H9 (cell line): Measurements from ENCODE around the gene LINGO3. TPM values are rescaled to one million over a fixed set of nuclear protein-coding genes. Genes with fewer than 3 reads are reported as not detected.
"Not testable (repeated sequence)": the region's sequence is repeated elsewhere in the genome, so short reads cannot be mapped to it uniquely, and the experiment has no call there.

ENCODE experiments used
- DNase-seq: peaks from one replicate; pipeline ENCODE4 v3.0.0-alpha.2; 2017
- H2AFZ ChIP-seq: one replicate; pipeline ENCODE4 v1.6.1; 2013; ENCODE audit warnings: mild to moderate bottlenecking, low read length, control low read depth, moderate library complexity
- H2AK5ac ChIP-seq: 2 replicates; pipeline ENCODE4 v1.6.1; 2013; ENCODE audit warnings: low read length, control low read depth, mixed read lengths; ENCODE audit not compliant: insufficient read length
- H2BK120ac ChIP-seq: one replicate; pipeline ENCODE4 v1.6.1; 2013; ENCODE audit warnings: low read depth, mild to moderate bottlenecking, low read length, control low read depth, inconsistent platforms; ENCODE audit not compliant: poor library complexity, severe bottlenecking
- H2BK12ac ChIP-seq: 2 replicates; pipeline ENCODE4 v1.6.1; 2013; ENCODE audit warnings: low read length, control low read depth, mixed read lengths, low read depth; ENCODE audit not compliant: insufficient read length
- H2BK15ac ChIP-seq: 2 replicates; pipeline ENCODE4 v1.6.1; 2013; ENCODE audit warnings: low read depth, low read length, control low read depth
- H2BK20ac ChIP-seq: one replicate; pipeline ENCODE4 v1.6.1; 2013; ENCODE audit warnings: low read depth, mild to moderate bottlenecking, low read length, control low read depth, inconsistent platforms; ENCODE audit not compliant: poor library complexity, severe bottlenecking
- H2BK5ac ChIP-seq: 2 replicates; pipeline ENCODE4 v1.6.1; 2013; ENCODE audit warnings: low read length, control low read depth, mixed read lengths; ENCODE audit not compliant: insufficient read length
- H3K14ac ChIP-seq: 2 replicates; pipeline ENCODE4 v1.6.1; 2013; ENCODE audit warnings: low read length, control low read depth; ENCODE audit not compliant: insufficient read depth
- H3K18ac ChIP-seq: 2 replicates; pipeline ENCODE4 v1.6.1; 2013; ENCODE audit warnings: low read depth, mild to moderate bottlenecking, mixed read lengths, low read length, control low read depth; ENCODE audit not compliant: insufficient read length
- H3K23ac ChIP-seq: 2 replicates; pipeline ENCODE4 v1.6.1; 2013; ENCODE audit warnings: low read length, control low read depth, mixed read lengths, low read depth; ENCODE audit not compliant: insufficient read length
- H3K23me2 ChIP-seq: 2 replicates; pipeline ENCODE4 v1.6.1; 2013; ENCODE audit warnings: low read depth, mild to moderate bottlenecking, mixed read lengths, low read length, control low read depth; ENCODE audit not compliant: insufficient read length, poor library complexity, severe bottlenecking
- H3K27ac ChIP-seq: 2 replicates; pipeline ENCODE4 v1.5.1; 2013; ENCODE audit warnings: low read length, control low read depth, mixed read lengths, low read depth; ENCODE audit not compliant: insufficient read length
- H3K27me3 ChIP-seq: 2 replicates; pipeline ENCODE4 v1.6.1; 2013; ENCODE audit warnings: low read length, control low read depth, inconsistent platforms; ENCODE audit not compliant: insufficient read depth
- H3K4ac ChIP-seq: 2 replicates; pipeline ENCODE4 v1.6.1; 2013; ENCODE audit warnings: low read depth, mild to moderate bottlenecking, control low read depth, inconsistent platforms, low read length, moderate library complexity
- H3K4me1 ChIP-seq: 2 replicates; pipeline ENCODE4 v1.6.1; 2013; ENCODE audit warnings: low read length, control low read depth, inconsistent platforms; ENCODE audit not compliant: insufficient read depth
- H3K4me2 ChIP-seq: 2 replicates; pipeline ENCODE4 v1.6.1; 2013; ENCODE audit warnings: low read length, control low read depth, mixed read lengths; ENCODE audit not compliant: insufficient read length, insufficient read depth
- H3K56ac ChIP-seq: 2 replicates; pipeline ENCODE4 v1.6.1; 2013; ENCODE audit warnings: low read depth, mild to moderate bottlenecking, mixed read lengths, low read length, control low read depth; ENCODE audit not compliant: insufficient read length
- H3K79me1 ChIP-seq: 2 replicates; pipeline ENCODE4 v1.6.1; 2013; ENCODE audit warnings: low read depth, mild to moderate bottlenecking, moderate library complexity, low read length, control low read depth, inconsistent platforms; ENCODE audit not compliant: insufficient read depth, poor library complexity, severe bottlenecking
- H3K79me2 ChIP-seq: 2 replicates; pipeline ENCODE4 v1.6.1; 2013; ENCODE audit warnings: low read length, control low read depth, inconsistent platforms; ENCODE audit not compliant: insufficient read depth
- H3K9ac ChIP-seq: 2 replicates; pipeline ENCODE4 v1.6.1; 2013; ENCODE audit warnings: low read length, control low read depth, mixed read lengths; ENCODE audit not compliant: insufficient read length; ENCODE audit errors: extremely low read depth
- H3K9me3 ChIP-seq: one replicate; pipeline ENCODE4 v1.6.1; 2013; ENCODE audit warnings: low read depth, low read length, inconsistent platforms; ENCODE audit not compliant: control insufficient read depth
- H3T11ph ChIP-seq: one replicate; pipeline ENCODE4 v1.6.1; 2013; ENCODE audit warnings: mild to moderate bottlenecking, low read length, control low read depth, inconsistent platforms
- H4K20me1 ChIP-seq: one replicate; pipeline ENCODE4 v1.6.1; 2013; ENCODE audit not compliant: control insufficient read depth, insufficient read length, insufficient read depth
- H4K5ac ChIP-seq: 2 replicates; pipeline ENCODE4 v1.6.1; 2013; ENCODE audit warnings: low read depth, mild to moderate bottlenecking, mixed read lengths, low read length, control low read depth; ENCODE audit not compliant: insufficient read length
- H4K8ac ChIP-seq: replicated peaks from 2 replicates; pipeline ENCODE4 v1.6.1; 2013; ENCODE audit warnings: low read length, control low read depth, mixed read lengths, low read depth; ENCODE audit not compliant: insufficient read length
- H4K91ac ChIP-seq: 2 replicates; pipeline ENCODE4 v1.6.1; 2013; ENCODE audit warnings: low read depth, mild to moderate bottlenecking, moderate library complexity, mixed read lengths, low read length, control low read depth; ENCODE audit not compliant: insufficient read length
- H3K27ac Mint-ChIP-seq, 3 experiments: 2 replicates in 2 of 3; 3 replicates in 1 of 3; pipeline ENCODE4 v1.8.0; 2020 to 2021; ENCODE audit warnings: mixed read lengths in 3 of 3, mild to moderate bottlenecking in 1 of 3, moderate library complexity in 1 of 3
- H3K27me3 Mint-ChIP-seq: 2 replicates; pipeline ENCODE4 v1.8.0; 2021; ENCODE audit warnings: low read depth, mild to moderate bottlenecking, moderate library complexity, mixed read lengths
- H3K36me3 Mint-ChIP-seq, 3 experiments: 2 replicates in 2 of 3; 3 replicates in 1 of 3; pipeline ENCODE4 v1.8.0; 2020 to 2021; ENCODE audit warnings: low read depth in 3 of 3, mixed read lengths in 3 of 3; ENCODE audit not compliant: insufficient read depth in 1 of 3
- H3K4me1 Mint-ChIP-seq, 2 experiments: 2 replicates each; pipeline ENCODE4 v1.8.0; 2020; ENCODE audit warnings: mixed read lengths in 2 of 2
- H3K4me3 Mint-ChIP-seq, 2 experiments: 2 replicates in 1 of 2; 3 replicates in 1 of 2; pipeline ENCODE4 v1.8.0; 2020 to 2021; ENCODE audit warnings: mild to moderate bottlenecking in 2 of 2, mixed read lengths in 2 of 2, moderate library complexity in 1 of 2
- H3K9me3 Mint-ChIP-seq, 2 experiments: 2 replicates in 1 of 2; 3 replicates in 1 of 2; pipeline ENCODE4 v1.8.0; 2020; ENCODE audit warnings: mild to moderate bottlenecking in 2 of 2, mixed read lengths in 2 of 2, moderate library complexity in 1 of 2
- WGBS: extraction: QIAGEN DNeasy Blood & Tissue Kit; methylation state at CpG from one replicate; pipeline ENCODE4 v1.1.7; 2013; ENCODE audit warnings: missing lambda C conversion rate, low lambda C conversion rate, mixed read lengths; ENCODE audit not compliant: insufficient read length; ENCODE audit errors: extremely low coverage; 5-methylcytosine and 5-hydroxymethylcytosine counted together
- total RNA-seq: library from RNA; stranded (reverse); gene quantifications from 2 replicates; pipeline ENCODE4 v1.2.1, GENCODE V29; 2021
- TF ChIP-seq, protein P1 (sequence below): fragments of 200-600 bp; sonication (generic); conservative IDR thresholded peaks from 3 replicates; pipeline ENCODE4 v1.8.0; 2021; ENCODE audit warnings: antibody characterized with exemption, mild to moderate bottlenecking

Gene LINGO3
- total RNA-seq, 1 experiment from 2014 or later, result 0.28 TPM

DNA sequence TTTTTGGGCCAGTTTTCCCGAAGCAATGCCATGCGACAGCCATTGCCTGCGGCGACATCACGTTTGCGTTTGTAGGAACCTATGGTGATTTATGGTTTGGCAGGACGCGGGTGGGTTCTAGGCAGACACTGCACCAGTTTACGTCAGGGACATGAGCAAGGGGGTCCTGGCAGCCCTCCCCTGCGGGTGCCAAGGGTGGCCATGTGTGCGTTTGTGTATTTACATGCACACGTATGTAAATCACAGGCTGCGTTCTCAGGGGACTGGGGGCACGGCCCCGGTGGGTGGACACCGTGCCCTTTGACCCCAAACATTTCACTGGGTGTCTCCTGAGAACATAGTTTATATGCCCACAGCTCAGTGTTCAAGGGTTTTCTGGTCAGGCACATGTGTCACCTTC, 42.7 kb upstream of the LINGO3 start:
- Histone ChIP-seq H2AK5ac (no peak overlapping the region), H3K79me2 (no peaks in the 10 kb centered on the region), H3K56ac (no peak overlapping the region), H4K91ac (no peak overlapping the region), H3K18ac (no peak overlapping the region), H3K4ac (no peak overlapping the region), H3K4me1 (no peaks in the 10 kb centered on the region), H3K23ac (no peak overlapping the region), H2BK12ac (no peak overlapping the region), H2BK15ac (no peak overlapping the region), H3K27me3 (no peaks in the 10 kb centered on the region), H2BK20ac (no peak overlapping the region), H2BK5ac (no peak overlapping the region), H2BK120ac (no peak overlapping the region), H3T11ph (no peak overlapping the region), H3K9ac (no peak overlapping the region), H3K14ac (no peak overlapping the region; the same call in 1 of the 2 replicates), H3K23me2 (no peaks in the 10 kb centered on the region), H4K8ac (no peak overlapping the region), H3K27ac (no peak overlapping the region), H4K20me1 (no peaks in the 10 kb centered on the region), H3K79me1 (no peaks in the 10 kb centered on the region), H4K5ac (no peak overlapping the region), H3K9me3 (no peaks in the 10 kb centered on the region), H3K4me2 (no peak overlapping the region), H2AFZ (no peak overlapping the region)
- Mint-ChIP-seq H3K36me3 (peaks cover 0 to 5% (median 3%) of the 10 kb centered on the region in 3 experiments; a peak in 4 of 7 replicates), H3K9me3 (no peaks in the 10 kb centered on the region), H3K4me1 (peaks cover 3% of the 10 kb centered on the region in 2 experiments), H3K27ac (no peak overlapping the region), H3K27me3 (no peaks in the 10 kb centered on the region), H3K4me3 (no peak overlapping the region)
- no CpG with 5 or more reads among the region's 16 CpGs for WGBS
- TF ChIP-seq, protein P1, sequence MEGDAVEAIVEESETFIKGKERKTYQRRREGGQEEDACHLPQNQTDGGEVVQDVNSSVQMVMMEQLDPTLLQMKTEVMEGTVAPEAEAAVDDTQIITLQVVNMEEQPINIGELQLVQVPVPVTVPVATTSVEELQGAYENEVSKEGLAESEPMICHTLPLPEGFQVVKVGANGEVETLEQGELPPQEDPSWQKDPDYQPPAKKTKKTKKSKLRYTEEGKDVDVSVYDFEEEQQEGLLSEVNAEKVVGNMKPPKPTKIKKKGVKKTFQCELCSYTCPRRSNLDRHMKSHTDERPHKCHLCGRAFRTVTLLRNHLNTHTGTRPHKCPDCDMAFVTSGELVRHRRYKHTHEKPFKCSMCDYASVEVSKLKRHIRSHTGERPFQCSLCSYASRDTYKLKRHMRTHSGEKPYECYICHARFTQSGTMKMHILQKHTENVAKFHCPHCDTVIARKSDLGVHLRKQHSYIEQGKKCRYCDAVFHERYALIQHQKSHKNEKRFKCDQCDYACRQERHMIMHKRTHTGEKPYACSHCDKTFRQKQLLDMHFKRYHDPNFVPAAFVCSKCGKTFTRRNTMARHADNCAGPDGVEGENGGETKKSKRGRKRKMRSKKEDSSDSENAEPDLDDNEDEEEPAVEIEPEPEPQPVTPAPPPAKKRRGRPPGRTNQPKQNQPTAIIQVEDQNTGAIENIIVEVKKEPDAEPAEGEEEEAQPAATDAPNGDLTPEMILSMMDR, result no peak
- no peak for DNase-seq

DNA sequence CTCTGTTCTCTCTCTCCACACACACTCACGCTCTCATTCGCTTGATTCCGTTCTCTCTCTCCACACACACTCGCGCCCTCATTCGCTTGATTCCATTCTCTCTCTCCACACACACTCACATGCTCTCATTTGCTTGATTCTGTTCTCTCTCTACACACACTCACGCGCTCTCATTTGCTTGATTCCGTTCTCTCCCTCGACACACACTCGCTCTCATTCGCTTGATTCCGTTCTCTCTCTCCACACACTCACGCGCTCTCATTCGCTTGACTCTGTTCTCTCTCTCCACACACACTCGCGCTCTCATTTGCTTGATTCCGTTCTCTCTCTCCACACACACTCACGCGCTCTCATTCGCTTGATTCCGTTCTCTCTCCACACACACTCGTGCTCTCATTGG, 41.9 kb upstream of the LINGO3 start:
- not testable (repeated sequence) for H3K9ac ChIP-seq, H3K4me1 Mint-ChIP-seq, H2AFZ ChIP-seq, H4K8ac ChIP-seq, H3K9me3 ChIP-seq, H3K27me3 ChIP-seq, H2BK15ac ChIP-seq, DNase-seq, H2BK20ac ChIP-seq, H3K56ac ChIP-seq, H3K4me1 ChIP-seq, H3K23ac ChIP-seq, H4K20me1 ChIP-seq, H3K23me2 ChIP-seq, H3K36me3 Mint-ChIP-seq, H3K79me2 ChIP-seq, H3K4ac ChIP-seq, H3K18ac ChIP-seq, H3K4me3 Mint-ChIP-seq, H2BK5ac ChIP-seq, H3K14ac ChIP-seq, H2BK120ac ChIP-seq, H4K5ac ChIP-seq, H3T11ph ChIP-seq, H4K91ac ChIP-seq, H2AK5ac ChIP-seq, H3K79me1 ChIP-seq, H2BK12ac ChIP-seq, H3K9me3 Mint-ChIP-seq, H3K27ac ChIP-seq, H3K4me2 ChIP-seq, H3K27ac Mint-ChIP-seq, H3K27me3 Mint-ChIP-seq
- WGBS, result 96% methylated on average over 19 of the region's 24 CpGs
